ENCODE results near the gene BMAL1.

Gene BMAL1

DNA sequence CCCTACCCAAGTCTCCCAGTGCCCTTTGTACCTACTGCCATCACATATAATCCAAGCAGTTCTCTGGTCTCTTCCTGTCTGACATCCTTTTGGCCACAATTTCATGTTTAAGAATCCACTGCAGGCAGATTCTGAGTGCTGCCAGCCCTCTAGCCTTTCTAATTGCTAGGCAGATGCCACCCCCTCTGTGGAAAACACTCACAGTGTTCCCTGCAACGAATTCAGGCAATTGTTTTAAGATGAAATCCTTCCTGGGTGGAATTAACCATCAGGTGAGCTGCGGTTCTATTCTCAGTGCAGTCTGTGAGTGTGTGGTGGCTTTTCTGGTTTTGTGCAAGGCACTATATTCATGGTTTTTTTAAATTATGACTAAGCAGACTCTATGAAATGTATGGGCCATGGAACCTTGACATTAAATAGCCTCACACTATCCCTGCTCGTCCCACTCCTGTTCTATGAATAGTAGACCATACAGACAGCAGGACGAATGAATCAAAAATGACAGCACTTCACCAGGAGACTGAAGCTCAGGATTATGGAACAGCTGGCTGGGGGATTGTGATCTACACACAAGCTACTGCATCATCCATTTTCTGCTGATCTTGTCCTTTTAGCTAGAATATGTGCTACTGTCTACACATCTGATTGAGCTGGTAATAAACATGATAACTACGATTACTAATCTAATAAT is 29.8 kb upstream of the BMAL1 start:
- TF ChIP-seq, protein P1, sequence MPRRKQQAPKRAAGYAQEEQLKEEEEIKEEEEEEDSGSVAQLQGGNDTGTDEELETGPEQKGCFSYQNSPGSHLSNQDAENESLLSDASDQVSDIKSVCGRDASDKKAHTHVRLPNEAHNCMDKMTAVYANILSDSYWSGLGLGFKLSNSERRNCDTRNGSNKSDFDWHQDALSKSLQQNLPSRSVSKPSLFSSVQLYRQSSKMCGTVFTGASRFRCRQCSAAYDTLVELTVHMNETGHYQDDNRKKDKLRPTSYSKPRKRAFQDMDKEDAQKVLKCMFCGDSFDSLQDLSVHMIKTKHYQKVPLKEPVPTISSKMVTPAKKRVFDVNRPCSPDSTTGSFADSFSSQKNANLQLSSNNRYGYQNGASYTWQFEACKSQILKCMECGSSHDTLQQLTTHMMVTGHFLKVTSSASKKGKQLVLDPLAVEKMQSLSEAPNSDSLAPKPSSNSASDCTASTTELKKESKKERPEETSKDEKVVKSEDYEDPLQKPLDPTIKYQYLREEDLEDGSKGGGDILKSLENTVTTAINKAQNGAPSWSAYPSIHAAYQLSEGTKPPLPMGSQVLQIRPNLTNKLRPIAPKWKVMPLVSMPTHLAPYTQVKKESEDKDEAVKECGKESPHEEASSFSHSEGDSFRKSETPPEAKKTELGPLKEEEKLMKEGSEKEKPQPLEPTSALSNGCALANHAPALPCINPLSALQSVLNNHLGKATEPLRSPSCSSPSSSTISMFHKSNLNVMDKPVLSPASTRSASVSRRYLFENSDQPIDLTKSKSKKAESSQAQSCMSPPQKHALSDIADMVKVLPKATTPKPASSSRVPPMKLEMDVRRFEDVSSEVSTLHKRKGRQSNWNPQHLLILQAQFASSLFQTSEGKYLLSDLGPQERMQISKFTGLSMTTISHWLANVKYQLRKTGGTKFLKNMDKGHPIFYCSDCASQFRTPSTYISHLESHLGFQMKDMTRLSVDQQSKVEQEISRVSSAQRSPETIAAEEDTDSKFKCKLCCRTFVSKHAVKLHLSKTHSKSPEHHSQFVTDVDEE (CRISPR knock-in tag; IDR thresholded peaks at IDR 0.05): no peak
- TF ChIP-seq ZNF70 (CRISPR knock-in tag; IDR thresholded peaks at IDR 0.05) (no peak), GLIS3 (CRISPR knock-in tag; IDR thresholded peaks at IDR 0.05) (no peak), ZC3H10 (CRISPR knock-in tag; IDR thresholded peaks at IDR 0.05) (no peak), ZNF565 (CRISPR knock-in tag; conservative IDR thresholded peaks at IDR 0.05; ENCODE audit: low read depth) (no peak), BACH2 (CRISPR knock-in tag; IDR thresholded peaks at IDR 0.05; ENCODE audit: borderline replicate concordance) (no peak), RARB (CRISPR knock-in tag; IDR thresholded peaks at IDR 0.05) (no peak)
- TF ChIP-seq, protein P2, sequence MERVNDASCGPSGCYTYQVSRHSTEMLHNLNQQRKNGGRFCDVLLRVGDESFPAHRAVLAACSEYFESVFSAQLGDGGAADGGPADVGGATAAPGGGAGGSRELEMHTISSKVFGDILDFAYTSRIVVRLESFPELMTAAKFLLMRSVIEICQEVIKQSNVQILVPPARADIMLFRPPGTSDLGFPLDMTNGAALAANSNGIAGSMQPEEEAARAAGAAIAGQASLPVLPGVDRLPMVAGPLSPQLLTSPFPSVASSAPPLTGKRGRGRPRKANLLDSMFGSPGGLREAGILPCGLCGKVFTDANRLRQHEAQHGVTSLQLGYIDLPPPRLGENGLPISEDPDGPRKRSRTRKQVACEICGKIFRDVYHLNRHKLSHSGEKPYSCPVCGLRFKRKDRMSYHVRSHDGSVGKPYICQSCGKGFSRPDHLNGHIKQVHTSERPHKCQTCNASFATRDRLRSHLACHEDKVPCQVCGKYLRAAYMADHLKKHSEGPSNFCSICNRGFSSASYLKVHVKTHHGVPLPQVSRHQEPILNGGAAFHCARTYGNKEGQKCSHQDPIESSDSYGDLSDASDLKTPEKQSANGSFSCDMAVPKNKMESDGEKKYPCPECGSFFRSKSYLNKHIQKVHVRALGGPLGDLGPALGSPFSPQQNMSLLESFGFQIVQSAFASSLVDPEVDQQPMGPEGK (CRISPR knock-in tag; IDR thresholded peaks at IDR 0.05; ENCODE audit: borderline replicate concordance): no peak
- no peak for ATAC-seq

DNA sequence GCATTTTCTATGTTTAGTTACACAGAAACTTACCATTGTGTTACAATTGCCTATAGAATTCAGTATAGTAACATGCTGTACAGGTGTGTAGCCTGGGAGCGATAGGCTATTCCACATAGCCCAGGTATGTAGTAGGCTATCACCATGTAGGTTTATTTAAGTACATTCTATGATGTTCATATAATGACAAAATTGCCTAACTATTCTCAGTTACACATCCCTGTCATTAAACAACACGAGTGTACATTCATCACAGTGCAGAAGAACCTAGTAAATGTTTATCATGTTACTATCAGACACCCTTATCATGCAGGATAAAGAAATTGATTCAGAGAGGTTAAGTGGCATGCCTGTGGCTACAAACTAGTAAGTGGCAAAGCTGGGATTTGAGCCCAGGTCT is 28.4 kb upstream of the BMAL1 start:
- no peak for ATAC-seq
- TF ChIP-seq GLIS3 (CRISPR knock-in tag; IDR thresholded peaks at IDR 0.05) (no peak), ZNF8 (CRISPR knock-in tag; IDR thresholded peaks at IDR 0.05) (no peak)

GRCh38 chr11:13249992-13250391 is 27.6 kb upstream of the BMAL1 start:
- ATAC-seq: peak; percentile 70
- no peak for TF ChIP-seq ISL1 (CRISPR knock-in tag; IDR thresholded peaks at IDR 0.05)
- TF ChIP-seq ESRRG (CRISPR knock-in tag; IDR thresholded peaks at IDR 0.05): no peak
- TF ChIP-seq ZNF8 (CRISPR knock-in tag; IDR thresholded peaks at IDR 0.05): no peak
- no peak for TF ChIP-seq TOX (CRISPR knock-in tag; IDR thresholded peaks at IDR 0.05; ENCODE audit: borderline replicate concordance)
- no peak for TF ChIP-seq BACH2 (CRISPR knock-in tag; IDR thresholded peaks at IDR 0.05; ENCODE audit: borderline replicate concordance)
- TF ChIP-seq RARB (CRISPR knock-in tag; IDR thresholded peaks at IDR 0.05): no peak
- TF ChIP-seq ARNTL (CRISPR knock-in tag; IDR thresholded peaks at IDR 0.05; ENCODE audit: borderline replicate concordance, low read depth): no peak
- TF ChIP-seq, protein P2 (CRISPR knock-in tag; IDR thresholded peaks at IDR 0.05; ENCODE audit: borderline replicate concordance): no peak
- TF ChIP-seq CSRNP3 (CRISPR knock-in tag; IDR thresholded peaks at IDR 0.05): no peak
- TF ChIP-seq, protein P3, sequence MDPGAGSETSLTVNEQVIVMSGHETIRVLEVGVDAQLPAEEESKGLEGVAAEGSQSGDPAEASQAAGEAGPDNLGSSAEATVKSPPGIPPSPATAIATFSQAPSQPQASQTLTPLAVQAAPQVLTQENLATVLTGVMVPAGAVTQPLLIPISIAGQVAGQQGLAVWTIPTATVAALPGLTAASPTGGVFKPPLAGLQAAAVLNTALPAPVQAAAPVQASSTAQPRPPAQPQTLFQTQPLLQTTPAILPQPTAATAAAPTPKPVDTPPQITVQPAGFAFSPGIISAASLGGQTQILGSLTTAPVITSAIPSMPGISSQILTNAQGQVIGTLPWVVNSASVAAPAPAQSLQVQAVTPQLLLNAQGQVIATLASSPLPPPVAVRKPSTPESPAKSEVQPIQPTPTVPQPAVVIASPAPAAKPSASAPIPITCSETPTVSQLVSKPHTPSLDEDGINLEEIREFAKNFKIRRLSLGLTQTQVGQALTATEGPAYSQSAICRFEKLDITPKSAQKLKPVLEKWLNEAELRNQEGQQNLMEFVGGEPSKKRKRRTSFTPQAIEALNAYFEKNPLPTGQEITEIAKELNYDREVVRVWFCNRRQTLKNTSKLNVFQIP (CRISPR knock-in tag; IDR thresholded peaks at IDR 0.05; ENCODE audit: borderline replicate concordance, low read depth): no peak
- TF ChIP-seq ZFP30 (CRISPR knock-in tag; IDR thresholded peaks at IDR 0.05): no peak
- no peak for TF ChIP-seq PPARA (CRISPR knock-in tag; IDR thresholded peaks at IDR 0.05; ENCODE audit: borderline replicate concordance)

DNA sequence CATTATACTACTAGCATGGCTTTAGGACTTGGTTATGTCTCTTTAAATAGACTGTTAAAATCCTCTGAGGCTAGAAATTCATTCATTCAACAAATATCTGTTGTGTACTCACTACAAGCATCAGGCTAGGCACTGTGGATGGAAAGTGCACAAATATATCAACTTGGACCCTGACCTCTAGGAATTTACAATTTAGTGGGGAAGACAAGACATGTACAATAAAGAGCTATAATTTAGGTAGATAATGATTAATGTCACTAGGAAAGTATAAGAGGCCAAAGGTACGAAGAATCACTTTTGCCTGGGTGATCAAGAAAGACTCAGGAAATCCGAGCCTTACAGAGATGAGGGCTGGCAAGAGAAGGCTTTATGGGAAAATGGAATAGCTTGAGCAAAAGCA is 25.6 kb upstream of the BMAL1 start:
- ATAC-seq: no peak
- TF ChIP-seq OSR1 (CRISPR knock-in tag; IDR thresholded peaks at IDR 0.05) (no peak), ZNF70 (CRISPR knock-in tag; IDR thresholded peaks at IDR 0.05) (no peak), CSDC2 (CRISPR knock-in tag; IDR thresholded peaks at IDR 0.05) (no peak), ZFP3 (CRISPR knock-in tag; IDR thresholded peaks at IDR 0.05) (no peak)
- TF ChIP-seq, protein P1 (CRISPR knock-in tag; IDR thresholded peaks at IDR 0.05): no peak
